ENCODE results near the gene RAB5B. TPM values are rescaled to one million over a fixed set of nuclear protein-coding genes. Genes with fewer than 3 reads are reported as not detected.

Gene RAB5B
- total RNA-seq, 1 experiment from 2014 or later = 48.4 TPM

GRCh38 chr12:55982319-55982936 lies 8.6 kb downstream of the RAB5B start:
- DNase-seq = no peak
- no peak overlapping the region for H3K56ac ChIP-seq (ENCODE audit: insufficient read length, low read depth, low read length)
- H2BK15ac ChIP-seq (ENCODE audit: low read depth, low read length) = no peak overlapping the region
- H3K18ac ChIP-seq (ENCODE audit: insufficient read length, low read depth, low read length) = no peak overlapping the region
- H3K23ac ChIP-seq (ENCODE audit: insufficient read length, low read depth, low read length) = no peak overlapping the region
- H4K5ac ChIP-seq (ENCODE audit: insufficient read length, low read depth, low read length) = no peak overlapping the region
- H3K27ac Mint-ChIP-seq = no peak overlapping the region
- H2AFZ ChIP-seq (ENCODE audit: low read length) = no peak overlapping the region
- no peaks in the 10 kb centered on the region for H3K4me1 Mint-ChIP-seq
- H3K9ac ChIP-seq (ENCODE audit: extremely low read depth, insufficient read length, low read length) = no peak overlapping the region
- H2BK12ac ChIP-seq (ENCODE audit: insufficient read length, low read depth, low read length) = no peak overlapping the region
- H4K91ac ChIP-seq (ENCODE audit: insufficient read length, low read depth, low read length) = no peak overlapping the region
- no peaks in the 10 kb centered on the region for H3K79me1 ChIP-seq (ENCODE audit: insufficient read depth, low read depth, low read length, poor library complexity, severe bottlenecking)
- no peak overlapping the region for H3K4ac ChIP-seq (ENCODE audit: low read depth, low read length)
- no peak overlapping the region for H2BK120ac ChIP-seq (ENCODE audit: low read depth, low read length, poor library complexity, severe bottlenecking)
- H3K27ac ChIP-seq (ENCODE audit: insufficient read length, low read depth, low read length) = no peak overlapping the region
- H3K9me3 Mint-ChIP-seq = no peaks in the 10 kb centered on the region; a peak in 1 of 5 replicates
- no peaks in the 10 kb centered on the region for H4K20me1 ChIP-seq (ENCODE audit: control insufficient read depth, insufficient read depth, insufficient read length)
- H3K27me3 ChIP-seq (ENCODE audit: insufficient read depth, low read length) = no peaks in the 10 kb centered on the region
- H3K4me1 ChIP-seq (ENCODE audit: insufficient read depth, low read length) = no peaks in the 10 kb centered on the region
- no peak overlapping the region for H2AK5ac ChIP-seq (ENCODE audit: insufficient read length, low read length)
- H2BK20ac ChIP-seq (ENCODE audit: low read depth, low read length, poor library complexity, severe bottlenecking) = no peak overlapping the region
- H3T11ph ChIP-seq (ENCODE audit: low read length) = no peak overlapping the region
- H3K9me3 ChIP-seq (ENCODE audit: control insufficient read depth, low read depth, low read length) = no peaks in the 10 kb centered on the region
- no peaks in the 10 kb centered on the region for H3K23me2 ChIP-seq (ENCODE audit: insufficient read length, low read depth, low read length, poor library complexity, severe bottlenecking)
- no peaks in the 10 kb centered on the region for H3K27me3 Mint-ChIP-seq (ENCODE audit: low read depth)
- 0 out of 2 replicates have a peak, but pooled peaks cover 3% of the 10 kb centered on the region for H3K79me2 ChIP-seq (ENCODE audit: insufficient read depth, low read length)
- no peak overlapping the region for H4K8ac ChIP-seq (replicated peaks; ENCODE audit: insufficient read length, low read depth, low read length)
- H3K4me3 Mint-ChIP-seq = no peak overlapping the region
- no peak overlapping the region for H3K4me2 ChIP-seq (ENCODE audit: insufficient read depth, insufficient read length, low read length)
- no peak overlapping the region for H2BK5ac ChIP-seq (ENCODE audit: insufficient read length, low read length)
- TF ChIP-seq CTCF (conservative IDR thresholded peaks at IDR 0.05) = no peak
- WGBS (ENCODE audit: extremely low coverage, insufficient read length, low lambda C conversion rate) = no CpG with 5 or more reads among the region's 3 CpGs
- no peak overlapping the region for H3K14ac ChIP-seq (ENCODE audit: insufficient read depth, low read length)
- peaks cover 16 to 64% (median 55%) of the 10 kb centered on the region in 3 experiments; a peak in 6 of 7 replicates for H3K36me3 Mint-ChIP-seq (ENCODE audit: insufficient read depth in 1 of 3, low read depth in 3 of 3)
